ENCODE measurements around the gene YAE1. TPM values are rescaled to one million over a fixed set of nuclear protein-coding genes. Genes with fewer than 3 reads are reported as not detected.

YAE1 gene
- total and polyA plus RNA-seq, 4 experiments from 2014 or later, result 13.1 to 27.5 (median 20.6) TPM

- DNase-seq, result no peak
- H3K9me3 Mint-ChIP-seq, result peaks cover 0 to 2% (median 0%) of the 10 kb centered on the region in 8 donors
- ChIA-PET POLR2A (ENCODE audit: partially characterized antibody) (no interaction called here), CTCF (ENCODE audit: partially characterized antibody) (interaction anchor here (1.3 kb wide), 1 partner anchor 9 kb away, joined by 4 read pairs; no protein-coding TSS in a partner anchor)
- Histone ChIP-seq H3K9me3 (ENCODE audit: control insufficient read depth in 1 of 2, low read length in 2 of 2) (no peaks in the 10 kb centered on the region), H3K36me3 (ENCODE audit: insufficient read depth, low read length) (no peaks in the 10 kb centered on the region), H3K27ac (ENCODE audit: low read depth, low read length) (no peak overlapping the region), H3K4me3 (ENCODE audit: low read length in 2 of 2) (no peak overlapping the region), H3K4me1 (ENCODE audit: insufficient read depth, low read length) (no peaks in the 10 kb centered on the region), H3K27me3 (ENCODE audit: insufficient read depth, low read length) (no peaks in the 10 kb centered on the region)
- intact Hi-C loops (cut with micrococcal nuclease), result no loop called here
- H3K36me3 Mint-ChIP-seq, result no peaks in the 10 kb centered on the region
- no peaks in the 10 kb centered on the region for H3K4me1 Mint-ChIP-seq
- H3K27me3 Mint-ChIP-seq, result peaks cover 10 to 25% of the 10 kb centered on the region in 2 donors
- H3K27ac Mint-ChIP-seq, result no peak overlapping the region
- H3K4me3 Mint-ChIP-seq, result no peak overlapping the region
These were observed 11.5 kb upstream of the YAE1 start for GRCh38 chr7:39554583-39555165.

- Histone ChIP-seq H3K27me3 (ENCODE audit: insufficient read depth, low read length) (no peaks in the 10 kb centered on the region), H3K4me3 (ENCODE audit: low read length in 2 of 2) (no peak overlapping the region), H3K27ac (ENCODE audit: low read depth, low read length) (no peak overlapping the region), H3K36me3 (ENCODE audit: insufficient read depth, low read length) (no peaks in the 10 kb centered on the region), H3K9me3 (ENCODE audit: control insufficient read depth in 1 of 2, low read length in 2 of 2) (no peaks in the 10 kb centered on the region), H3K4me1 (ENCODE audit: insufficient read depth, low read length) (no peaks in the 10 kb centered on the region)
- Mint-ChIP-seq H3K27ac (no peak overlapping the region), H3K27me3 (peaks cover 10 to 21% of the 10 kb centered on the region in 2 donors), H3K4me1 (no peaks in the 10 kb centered on the region), H3K36me3 (no peaks in the 10 kb centered on the region), H3K9me3 (no peaks in the 10 kb centered on the region), H3K4me3 (no peak overlapping the region)
- ChIA-PET POLR2A (ENCODE audit: partially characterized antibody) (no interaction called here), CTCF (ENCODE audit: partially characterized antibody) (no interaction called here)
- no peak for DNase-seq
- intact Hi-C loops (cut with micrococcal nuclease), result no loop called here
These were observed 9.0 kb upstream of the YAE1 start for GRCh38 chr7:39557222-39557621.

GRCh38 chr7:39557911-39558310 lies 8.3 kb upstream of the YAE1 start:
- H3K27ac Mint-ChIP-seq, result no peak overlapping the region
- H3K9me3 ChIP-seq (ENCODE audit: control insufficient read depth in 1 of 2, low read length in 2 of 2), result no peaks in the 10 kb centered on the region
- H3K4me1 ChIP-seq (ENCODE audit: insufficient read depth, low read length), result no peaks in the 10 kb centered on the region
- H3K9me3 Mint-ChIP-seq, result no peaks in the 10 kb centered on the region
- H3K36me3 Mint-ChIP-seq, result no peaks in the 10 kb centered on the region
- intact Hi-C loops (cut with micrococcal nuclease), result no loop called here
- H3K4me3 Mint-ChIP-seq, result no peak overlapping the region
- H3K27ac ChIP-seq (ENCODE audit: low read depth, low read length), result no peak overlapping the region
- CTCF ChIA-PET (ENCODE audit: partially characterized antibody), result interaction anchor here (1.0 kb wide), 1 partner anchor 23 kb away, joined by 4 read pairs; no protein-coding TSS in a partner anchor
- H3K36me3 ChIP-seq (ENCODE audit: insufficient read depth, low read length), result no peaks in the 10 kb centered on the region
- H3K4me1 Mint-ChIP-seq, result no peaks in the 10 kb centered on the region
- POLR2A ChIA-PET (ENCODE audit: partially characterized antibody), result interaction anchor here (0.8 kb wide), 1 partner anchor 9 kb away, joined by 3 read pairs; no protein-coding TSS in a partner anchor
- DNase-seq, result no peak
- H3K27me3 ChIP-seq (ENCODE audit: insufficient read depth, low read length), result no peaks in the 10 kb centered on the region
- peaks cover 10 to 21% of the 10 kb centered on the region in 2 donors for H3K27me3 Mint-ChIP-seq
- H3K4me3 ChIP-seq (ENCODE audit: low read length in 2 of 2), result no peak overlapping the region

- intact Hi-C loops (cut with micrococcal nuclease), result no loop called here
- peaks cover under 1 to 1% (median under 1%) of the 10 kb centered on the region in 4 donors for H3K4me1 Mint-ChIP-seq
- H3K4me3 Mint-ChIP-seq, result no peak overlapping the region
These were observed 5.8 kb upstream of the YAE1 start for GRCh38 chr7:39560408-39560807.

GRCh38 chr7:39560997-39561396 lies 5.2 kb upstream of the YAE1 start:
- H3K9me3 Mint-ChIP-seq, result no peaks in the 10 kb centered on the region
- ChIA-PET CTCF (ENCODE audit: partially characterized antibody) (no interaction called here), POLR2A (ENCODE audit: partially characterized antibody) (no interaction called here)
- H3K9me3 ChIP-seq (ENCODE audit: control insufficient read depth in 1 of 2, low read length in 2 of 2), result no peaks in the 10 kb centered on the region
- no peak overlapping the region for H3K27ac ChIP-seq (ENCODE audit: low read depth, low read length)
- peaks cover 6% of the 10 kb centered on the region for H3K4me1 ChIP-seq (ENCODE audit: insufficient read depth, low read length)
- H3K4me1 Mint-ChIP-seq, result peaks cover 5 to 7% (median 7%) of the 10 kb centered on the region in 4 donors
- H3K27me3 Mint-ChIP-seq, result peaks cover 7 to 17% of the 10 kb centered on the region in 2 donors
- H3K27me3 ChIP-seq (ENCODE audit: insufficient read depth, low read length), result no peaks in the 10 kb centered on the region
- DNase-seq, result no peak
- H3K27ac Mint-ChIP-seq, result no peak overlapping the region
- no peaks in the 10 kb centered on the region for H3K36me3 ChIP-seq (ENCODE audit: insufficient read depth, low read length)
- peaks cover 0 to 3% of the 10 kb centered on the region in 2 donors for H3K36me3 Mint-ChIP-seq
- intact Hi-C loops (cut with micrococcal nuclease), result no loop called here
- H3K4me3 ChIP-seq (ENCODE audit: low read length in 2 of 2), result no peak overlapping the region
- H3K4me3 Mint-ChIP-seq, result no peak overlapping the region

More at GRCh38 chr7:39560408-39560807, 5.8 kb upstream of the YAE1 start:
- no peak for DNase-seq
- Histone ChIP-seq H3K4me3 (ENCODE audit: low read length in 2 of 2) (no peak overlapping the region), H3K27me3 (ENCODE audit: insufficient read depth, low read length) (no peaks in the 10 kb centered on the region), H3K27ac (ENCODE audit: low read depth, low read length) (no peak overlapping the region), H3K9me3 (ENCODE audit: control insufficient read depth in 1 of 2, low read length in 2 of 2) (no peaks in the 10 kb centered on the region), H3K36me3 (ENCODE audit: insufficient read depth, low read length) (no peaks in the 10 kb centered on the region), H3K4me1 (ENCODE audit: insufficient read depth, low read length) (peaks cover 2% of the 10 kb centered on the region)
- Mint-ChIP-seq H3K36me3 (no peaks in the 10 kb centered on the region), H3K27ac (no peak overlapping the region), H3K9me3 (no peaks in the 10 kb centered on the region), H3K27me3 (peaks cover 8 to 18% of the 10 kb centered on the region in 2 donors)
- CTCF ChIA-PET (ENCODE audit: partially characterized antibody), result no interaction called here
- POLR2A ChIA-PET (ENCODE audit: partially characterized antibody), result no interaction called here

DNA sequence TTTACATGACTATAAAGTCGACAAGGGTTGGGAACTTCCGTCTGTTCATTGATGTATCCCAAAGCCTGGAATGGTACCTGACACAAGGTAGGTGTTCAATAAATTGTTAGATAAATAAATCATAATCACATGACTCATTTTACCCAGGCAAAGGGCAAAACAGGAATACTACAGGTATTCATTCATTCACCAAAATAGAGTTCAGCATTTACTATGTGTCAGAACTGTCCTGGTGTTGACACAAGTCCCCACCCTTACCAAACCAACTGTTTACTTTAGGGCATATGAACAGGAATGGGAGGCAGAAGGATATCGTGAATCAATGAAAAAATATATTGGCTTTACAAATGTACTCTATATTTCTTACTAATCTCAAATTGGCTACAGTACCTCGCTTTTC lies 666 bp upstream of the YAE1 start:
- Histone ChIP-seq H3K27me3 (ENCODE audit: insufficient read depth, low read length) (no peaks in the 10 kb centered on the region), H3K4me3 (ENCODE audit: low read length in 2 of 2) (peak overlapping the region; percentile 83 to 86), H3K4me1 (ENCODE audit: insufficient read depth, low read length) (peaks cover 19% of the 10 kb centered on the region), H3K36me3 (ENCODE audit: insufficient read depth, low read length) (peaks cover 7% of the 10 kb centered on the region), H3K27ac (ENCODE audit: low read depth, low read length) (peak overlapping the region; percentile 62), H3K9me3 (ENCODE audit: control insufficient read depth in 1 of 2, low read length in 2 of 2) (no peaks in the 10 kb centered on the region)
- Mint-ChIP-seq H3K9me3 (no peaks in the 10 kb centered on the region), H3K27me3 (peaks cover 0 to 4% of the 10 kb centered on the region in 2 donors), H3K27ac (peak overlapping the region; percentile 87 to 99 (median 98)), H3K4me1 (peaks cover 19 to 29% (median 24%) of the 10 kb centered on the region in 4 donors), H3K36me3 (peaks cover 3 to 15% of the 10 kb centered on the region in 2 donors), H3K4me3 (peak overlapping the region; percentile 98 to 100 (median 100))
- POLR2A ChIA-PET (ENCODE audit: partially characterized antibody), result no interaction called here
- intact Hi-C loops (cut with micrococcal nuclease), result no loop called here
- CTCF ChIA-PET (ENCODE audit: partially characterized antibody), result no interaction called here
- DNase-seq, result peak in 1 of 5 donors; percentile 5

DNA sequence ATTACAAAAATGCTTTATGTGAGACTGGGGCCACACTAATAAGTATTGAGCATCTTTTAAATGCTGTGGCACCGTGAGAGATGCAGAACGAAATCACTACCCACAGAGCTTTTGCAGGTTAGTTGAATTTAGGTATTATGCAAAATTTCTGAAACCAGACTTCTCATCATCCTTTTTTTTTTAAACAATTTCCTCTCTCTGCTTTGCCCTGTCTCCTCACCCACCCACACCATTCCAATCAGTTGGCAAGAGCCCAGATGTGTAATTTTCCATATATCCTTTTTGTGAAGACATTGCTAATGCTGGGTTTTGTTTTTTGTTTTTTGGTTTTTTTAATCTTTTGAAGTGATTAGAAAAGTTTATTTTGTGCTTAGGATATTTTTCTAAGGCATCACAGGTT lies 1.1 kb downstream of the YAE1 start:
- Histone ChIP-seq H3K4me3 (ENCODE audit: low read length in 2 of 2) (peak overlapping the region; percentile 83 to 86), H3K9me3 (ENCODE audit: control insufficient read depth in 1 of 2, low read length in 2 of 2) (no peaks in the 10 kb centered on the region), H3K36me3 (ENCODE audit: insufficient read depth, low read length) (peaks cover 13% of the 10 kb centered on the region), H3K27me3 (ENCODE audit: insufficient read depth, low read length) (no peaks in the 10 kb centered on the region), H3K27ac (ENCODE audit: low read depth, low read length) (no peak overlapping the region), H3K4me1 (ENCODE audit: insufficient read depth, low read length) (peaks cover 19% of the 10 kb centered on the region)
- CTCF ChIA-PET (ENCODE audit: partially characterized antibody), result interaction anchor here (1.0 to 1.9 kb wide), 4 partner anchors 11 to 179 kb away, joined by 4 to 12 read pairs (median 6); no protein-coding TSS in a partner anchor
- no peaks in the 10 kb centered on the region for H3K27me3 Mint-ChIP-seq
- POLR2A ChIA-PET (ENCODE audit: partially characterized antibody), result interaction anchor here (1.1 to 1.3 kb wide), 3 partner anchors 9 to 166 kb away, joined by 3 to 5 read pairs (median 4); no protein-coding TSS in a partner anchor
- no peak for DNase-seq
- H3K4me3 Mint-ChIP-seq, result peak overlapping the region; percentile 98 to 100 (median 100)
- H3K4me1 Mint-ChIP-seq, result peaks cover 19 to 29% (median 25%) of the 10 kb centered on the region in 4 donors
- H3K36me3 Mint-ChIP-seq, result peaks cover 9 to 22% of the 10 kb centered on the region in 2 donors
- intact Hi-C loops (cut with micrococcal nuclease), result loop anchor here (2.0 kb wide), 1 partner anchor 568 kb away; the partner anchor contains the start of genes MPLKIP and SUGCT
- no peaks in the 10 kb centered on the region for H3K9me3 Mint-ChIP-seq
- H3K27ac Mint-ChIP-seq, result peak overlapping the region in 1 of 7 donors; percentile 3
